Renal cortical epithelial cell (primary cell): ENCODE measurements around the gene RNF151. TPM values are rescaled to one million over a fixed set of nuclear protein-coding genes. Genes with fewer than 3 reads are reported as not detected.
A peak's percentile ranks its signal among the peaks of the same experiment; 100 is the strongest.
"Not testable (repeated sequence)": the region's sequence is repeated elsewhere in the genome, so short reads cannot be mapped to it uniquely, and the experiment has no call there.

ENCODE experiments used
- DNase-seq: peaks from one replicate; pipeline ENCODE4 v3.0.0-alpha.2; 2011; ENCODE audit warnings: low read depth
- total RNA-seq: library from RNA; depleted of rRNA; stranded (reverse); fragments of >200 nt; gene quantifications from 2 replicates; pipeline ENCODE4 v1.2.3, GENCODE V29; 2014

RNF151 gene
- total RNA-seq, 1 donor from 2014 or later: not detected

GRCh38 chr16:1938910-1939309 is 27.7 kb upstream of the RNF151 start:
- no peak for DNase-seq

- DNase-seq: not testable (repeated sequence)
Measured at GRCh38 chr16:1939833-1940232, 26.8 kb upstream of the RNF151 start.

GRCh38 chr16:1940273-1941161 is 26.1 kb upstream of the RNF151 start:
- DNase-seq: peak; percentile 61

GRCh38 chr16:1941162-1942046 is 25.3 kb upstream of the RNF151 start:
- peak; percentile 89 for DNase-seq

GRCh38 chr16:1942047-1942809 is 24.4 kb upstream of the RNF151 start:
- DNase-seq: peak; percentile 79

- peak; percentile 92 for DNase-seq
Measured at GRCh38 chr16:1942810-1943726, 23.6 kb upstream of the RNF151 start, which contains the start of gene MSRB1. Gene MSRB1 (minus strand): TSS chr16:1943199. CDS start chr16:1943156, 43 bp downstream.

GRCh38 chr16:1944612-1945199 is 21.9 kb upstream of the RNF151 start:
- DNase-seq: no peak

- no peak for DNase-seq
Measured at GRCh38 chr16:1945559-1946391, 20.9 kb upstream of the RNF151 start.

GRCh38 chr16:1946495-1947368 is 19.9 kb upstream of the RNF151 start:
- DNase-seq: no peak

GRCh38 chr16:1947369-1947670 is 19.3 kb upstream of the RNF151 start:
- no peak for DNase-seq

GRCh38 chr16:1949507-1949906 is 17.1 kb upstream of the RNF151 start:
- no peak for DNase-seq

- DNase-seq: no peak
Measured at GRCh38 chr16:1950047-1950446, 16.6 kb upstream of the RNF151 start.

- DNase-seq: no peak
Measured at GRCh38 chr16:1950559-1950958, 16.1 kb upstream of the RNF151 start.

- no peak for DNase-seq
Measured at GRCh38 chr16:1953734-1954133, 12.9 kb upstream of the RNF151 start.

- DNase-seq: not testable (repeated sequence)
Measured at GRCh38 chr16:1957434-1958142, 9.1 kb upstream of the RNF151 start.

- DNase-seq: not testable (repeated sequence)
Measured at GRCh38 chr16:1958143-1958491, 8.5 kb upstream of the RNF151 start.

- no peak for DNase-seq
Measured at GRCh38 chr16:1958715-1959268, 7.9 kb upstream of the RNF151 start.
